ENCODE results near the gene ZNRF2.
A peak's percentile ranks its signal among the peaks of the same experiment; 100 is the strongest.

The ZNRF2 gene

GRCh38 chr7:30412782-30413504 lies 128.5 kb downstream of the ZNRF2 start:
- DNase-seq (ENCODE audit: low read depth) = peak; percentile 69

GRCh38 chr7:30413864-30414263 lies 129.5 kb downstream of the ZNRF2 start:
- DNase-seq (ENCODE audit: low read depth) = no peak
